Mesenchymal stem cell (in vitro differentiated cells and primary cell): ENCODE measurements around the gene C1QTNF8.
A peak's percentile ranks its signal among the peaks of the same experiment; 100 is the strongest.

Experiments
- DNase-seq: peaks from one replicate; pipeline ENCODE4 v3.0.0-alpha.2; 2013
- H2AFZ ChIP-seq: one replicate; pipeline ENCODE4 v1.6.1; 2013; ENCODE audit warnings: low read depth, mild to moderate bottlenecking, control low read depth, inconsistent platforms, low read length, moderate library complexity
- H2AK5ac ChIP-seq: 2 replicates; pipeline ENCODE4 v1.6.1; 2013; ENCODE audit warnings: low read length, moderate library complexity, mild to moderate bottlenecking, inconsistent platforms; ENCODE audit not compliant: severe bottlenecking
- H2BK120ac ChIP-seq: one replicate; pipeline ENCODE4 v1.6.1; 2013; ENCODE audit warnings: low read depth, mild to moderate bottlenecking, inconsistent platforms, low read length, moderate library complexity
- H2BK12ac ChIP-seq, 2 experiments: one replicate each; pipeline ENCODE4 v1.6.1; 2013; ENCODE audit warnings: inconsistent platforms in 2 of 2, low read length in 2 of 2, mild to moderate bottlenecking in 2 of 2, moderate library complexity in 2 of 2, control low read depth in 1 of 2
- H2BK15ac ChIP-seq: one replicate; pipeline ENCODE4 v1.6.1; 2013; ENCODE audit warnings: mild to moderate bottlenecking, low read depth, inconsistent platforms; ENCODE audit not compliant: poor library complexity, severe bottlenecking
- H2BK5ac ChIP-seq: 2 replicates; pipeline ENCODE4 v1.6.1; 2013; ENCODE audit warnings: low read depth, mild to moderate bottlenecking, low read length, control low read depth, inconsistent platforms; ENCODE audit not compliant: poor library complexity, severe bottlenecking
- H3K14ac ChIP-seq, 2 experiments: one replicate each; pipeline ENCODE4 v1.6.1; 2013; ENCODE audit warnings: inconsistent platforms in 2 of 2, low read length in 2 of 2, control low read depth in 1 of 2, mild to moderate bottlenecking in 1 of 2, moderate library complexity in 1 of 2
- H3K18ac ChIP-seq, 2 experiments: one replicate each; pipeline ENCODE4 v1.6.1; 2013; ENCODE audit warnings: inconsistent platforms in 2 of 2, low read length in 2 of 2, control low read depth in 1 of 2, low read depth in 1 of 2, mild to moderate bottlenecking in 1 of 2
- H3K23ac ChIP-seq, 2 experiments: one replicate each; pipeline ENCODE4 v1.6.1; 2013; ENCODE audit warnings: inconsistent platforms in 2 of 2, low read length in 2 of 2, mild to moderate bottlenecking in 2 of 2, moderate library complexity in 2 of 2, control low read depth in 1 of 2
- H3K27ac ChIP-seq: 2 replicates; pipeline ENCODE4 v1.5.1; 2013; ENCODE audit warnings: mild to moderate bottlenecking, moderate library complexity, low read length, control low read depth, inconsistent platforms; ENCODE audit not compliant: poor library complexity, severe bottlenecking
- H3K27me3 ChIP-seq, 2 experiments: 2 replicates each; pipeline versions ENCODE4 v1.6.1 to v1.7.0; 2013; ENCODE audit warnings: low read length in 2 of 2, mild to moderate bottlenecking in 2 of 2, moderate library complexity in 2 of 2, control low read depth in 1 of 2, inconsistent platforms in 1 of 2; ENCODE audit not compliant: control insufficient read depth in 1 of 2, insufficient read depth in 1 of 2
- H3K36me3 ChIP-seq, 2 experiments: 2 replicates each; pipeline versions ENCODE4 v1.6.1 to v1.7.0; 2013; ENCODE audit warnings: low read length in 2 of 2, control low read depth in 1 of 2, inconsistent platforms in 1 of 2, low read depth in 1 of 2, mild to moderate bottlenecking in 1 of 2; ENCODE audit not compliant: insufficient read depth in 2 of 2, control insufficient read depth in 1 of 2
- H3K4ac ChIP-seq, 2 experiments: one replicate each; pipeline ENCODE4 v1.6.1; 2013; ENCODE audit warnings: inconsistent platforms in 2 of 2, low read length in 2 of 2, mild to moderate bottlenecking in 2 of 2, moderate library complexity in 2 of 2, control low read depth in 1 of 2, low read depth in 1 of 2
- H3K4me1 ChIP-seq: 2 replicates; pipeline ENCODE4 v1.6.1; 2013; ENCODE audit warnings: low read depth, low read length, control low read depth; ENCODE audit not compliant: control insufficient read depth, insufficient read depth
- H3K4me2 ChIP-seq: 2 replicates; pipeline ENCODE4 v1.6.1; 2013; ENCODE audit warnings: low read length, mild to moderate bottlenecking, inconsistent platforms; ENCODE audit not compliant: poor library complexity, severe bottlenecking
- H3K4me3 ChIP-seq, 2 experiments: 2 replicates each; pipeline versions ENCODE4 v1.5.1 to v1.7.0; 2013; ENCODE audit warnings: low read length in 2 of 2, mild to moderate bottlenecking in 2 of 2, control low read depth in 1 of 2, low read depth in 1 of 2; ENCODE audit not compliant: insufficient read depth in 1 of 2
- H3K79me1 ChIP-seq: replicated peaks from 2 replicates; pipeline ENCODE4 v1.6.1; 2013; ENCODE audit warnings: mild to moderate bottlenecking, control low read depth, low read length, inconsistent platforms; ENCODE audit not compliant: poor library complexity, severe bottlenecking
- H3K9ac ChIP-seq: 2 replicates; pipeline ENCODE4 v1.7.0; 2013; ENCODE audit warnings: mild to moderate bottlenecking, low read length, moderate library complexity
- H3K9me3 ChIP-seq: 2 replicates; pipeline ENCODE4 v1.7.0; 2013; ENCODE audit warnings: mild to moderate bottlenecking, low read length; ENCODE audit not compliant: control insufficient read depth
- H4K8ac ChIP-seq: one replicate; pipeline ENCODE4 v1.6.1; 2013; ENCODE audit warnings: inconsistent platforms, mild to moderate bottlenecking, low read length, moderate library complexity
- H4K91ac ChIP-seq: one replicate; pipeline ENCODE4 v1.6.1; 2013; ENCODE audit warnings: mild to moderate bottlenecking, low read length, inconsistent platforms
- WGBS: methylation state at CpG from one replicate; pipeline ENCODE4 v1.1.7; 2013; ENCODE audit warnings: mixed read lengths; 5-methylcytosine and 5-hydroxymethylcytosine counted together

The C1QTNF8 gene

GRCh38 chr16:1107731-1108130 is 11.7 kb upstream of the C1QTNF8 start:
- no peak overlapping the region for H2BK15ac ChIP-seq
- H3K4ac ChIP-seq = no peak overlapping the region
- H3K27ac ChIP-seq = no peak overlapping the region
- no peak overlapping the region for H4K91ac ChIP-seq
- H2AFZ ChIP-seq = no peak overlapping the region
- H2BK12ac ChIP-seq = no peak overlapping the region
- no peak overlapping the region for H4K8ac ChIP-seq
- no peak overlapping the region for H2BK5ac ChIP-seq
- 74% methylated on average over 12 of the region's 12 CpGs for WGBS
- no peak overlapping the region for H3K23ac ChIP-seq
- H3K79me1 ChIP-seq = no peaks in the 10 kb centered on the region
- H3K36me3 ChIP-seq = no peaks in the 10 kb centered on the region
- no peak overlapping the region for H2AK5ac ChIP-seq
- no peak for DNase-seq
- H3K9ac ChIP-seq = no peak overlapping the region
- H3K9me3 ChIP-seq = peaks cover 3% of the 10 kb centered on the region
- H3K4me2 ChIP-seq = no peak overlapping the region
- no peak overlapping the region for H3K18ac ChIP-seq
- H3K4me1 ChIP-seq = peaks cover 15% of the 10 kb centered on the region
- H3K4me3 ChIP-seq = no peak overlapping the region
- peaks cover 48 to 85% of the 10 kb centered on the region in 2 experiments for H3K27me3 ChIP-seq
- no peak overlapping the region for H3K14ac ChIP-seq
- no peak overlapping the region for H2BK120ac ChIP-seq

- Histone ChIP-seq H2BK120ac (no peak overlapping the region), H3K4me3 (no peak overlapping the region), H3K27ac (no peak overlapping the region), H3K18ac (no peak overlapping the region), H3K4ac (no peak overlapping the region), H3K4me1 (peaks cover 15% of the 10 kb centered on the region), H3K9me3 (peaks cover 3% of the 10 kb centered on the region), H2AK5ac (no peak overlapping the region), H3K14ac (no peak overlapping the region), H3K4me2 (no peak overlapping the region), H4K91ac (no peak overlapping the region), H4K8ac (no peak overlapping the region), H2BK12ac (no peak overlapping the region), H2BK5ac (no peak overlapping the region), H2AFZ (no peak overlapping the region), H3K23ac (no peak overlapping the region), H3K79me1 (no peaks in the 10 kb centered on the region), H3K36me3 (no peaks in the 10 kb centered on the region), H3K9ac (no peak overlapping the region), H2BK15ac (no peak overlapping the region), H3K27me3 (peaks cover 48 to 81% of the 10 kb centered on the region in 2 experiments)
- DNase-seq = no peak
- WGBS = 74% methylated on average over 22 of the region's 22 CpGs
These were observed 11.1 kb upstream of the C1QTNF8 start for GRCh38 chr16:1107141-1107540.

GRCh38 chr16:1106659-1107058 is 10.6 kb upstream of the C1QTNF8 start:
- no peaks in the 10 kb centered on the region for H3K79me1 ChIP-seq
- WGBS = 92% methylated on average over 16 of the region's 16 CpGs
- no peak overlapping the region for H3K27ac ChIP-seq
- H2AFZ ChIP-seq = no peak overlapping the region
- H2BK12ac ChIP-seq = no peak overlapping the region
- H3K9ac ChIP-seq = no peak overlapping the region
- H4K8ac ChIP-seq = no peak overlapping the region
- no peak overlapping the region for H3K18ac ChIP-seq
- no peak for DNase-seq
- peaks cover 48 to 76% of the 10 kb centered on the region in 2 experiments for H3K27me3 ChIP-seq
- no peak overlapping the region for H3K4me2 ChIP-seq
- H3K36me3 ChIP-seq = no peaks in the 10 kb centered on the region
- no peak overlapping the region for H3K4me3 ChIP-seq
- no peak overlapping the region for H2BK5ac ChIP-seq
- H2AK5ac ChIP-seq = no peak overlapping the region
- no peak overlapping the region for H3K23ac ChIP-seq
- H3K4me1 ChIP-seq = peaks cover 15% of the 10 kb centered on the region
- peaks cover 3% of the 10 kb centered on the region for H3K9me3 ChIP-seq
- H3K14ac ChIP-seq = no peak overlapping the region
- H3K4ac ChIP-seq = no peak overlapping the region
- H2BK15ac ChIP-seq = no peak overlapping the region
- H2BK120ac ChIP-seq = no peak overlapping the region
- no peak overlapping the region for H4K91ac ChIP-seq

- Histone ChIP-seq H2AFZ (no peak overlapping the region), H2AK5ac (no peak overlapping the region), H3K27ac (no peak overlapping the region), H2BK120ac (no peak overlapping the region), H3K4me3 (no peak overlapping the region), H3K79me1 (no peaks in the 10 kb centered on the region), H3K14ac (no peak overlapping the region), H3K18ac (no peak overlapping the region), H2BK15ac (no peak overlapping the region), H2BK12ac (no peak overlapping the region), H4K8ac (no peak overlapping the region), H3K9me3 (peaks cover 3% of the 10 kb centered on the region), H3K23ac (no peak overlapping the region), H3K36me3 (no peaks in the 10 kb centered on the region), H3K4me2 (no peak overlapping the region), H4K91ac (no peak overlapping the region), H2BK5ac (no peak overlapping the region), H3K27me3 (peaks cover 48 to 75% of the 10 kb centered on the region in 2 experiments), H3K4ac (no peak overlapping the region), H3K9ac (no peak overlapping the region), H3K4me1 (peaks cover 15% of the 10 kb centered on the region)
- WGBS = 45% methylated on average over 19 of the region's 26 CpGs
- peak; percentile 48 for DNase-seq
These were observed 10.0 kb upstream of the C1QTNF8 start for GRCh38 chr16:1105888-1106620.
